ENCODE data around the gene NEURL1B.

Gene NEURL1B

DNA sequence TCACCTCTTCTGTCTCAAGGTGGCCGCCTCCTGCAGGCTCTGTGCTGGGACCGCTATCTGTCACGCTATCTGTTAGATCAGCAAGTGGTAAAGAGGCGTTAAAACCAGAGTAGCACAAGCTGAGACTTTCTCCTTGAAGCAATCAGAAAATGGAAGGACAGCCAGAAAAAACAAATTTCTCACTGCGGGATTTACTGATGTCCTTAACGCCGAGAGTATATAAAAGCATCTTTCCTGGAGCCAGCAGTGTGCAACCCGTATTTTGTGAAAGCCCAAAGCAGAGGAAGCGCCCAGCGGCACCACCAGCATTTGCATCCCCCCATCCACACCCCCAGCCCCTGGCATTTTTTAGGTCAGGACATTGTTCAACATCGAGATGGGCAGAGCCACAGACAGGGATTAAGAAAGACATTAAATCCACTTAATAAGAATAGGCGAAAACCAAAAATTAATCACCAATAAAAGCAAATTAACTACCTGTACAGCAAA, 81.3 kb downstream of the NEURL1B start:
- Histone ChIP-seq H3K9me3 (ENCODE audit: control insufficient read depth, low read length) (no peaks in the 10 kb centered on the region), H3K4me1 (peaks cover 15% of the 10 kb centered on the region), H3K27ac (peak overlapping the region; percentile 60), H3K36me3 (ENCODE audit: control insufficient read depth, insufficient read depth, low read length) (no peaks in the 10 kb centered on the region), H2AFZ (peak overlapping the region; percentile 45), H3K79me2 (no peaks in the 10 kb centered on the region), H3K4me2 (ENCODE audit: low read length) (peak overlapping the region; percentile 64), H3K27me3 (ENCODE audit: control insufficient read depth, insufficient read depth, low read length) (no peaks in the 10 kb centered on the region), H3K4me3 (ENCODE audit: low read depth, low read length) (peak overlapping the region; percentile 41), H3K9ac (no peak overlapping the region)
- no peak for TF ChIP-seq CTCF (IDR thresholded peaks at IDR 0.05)

DNA sequence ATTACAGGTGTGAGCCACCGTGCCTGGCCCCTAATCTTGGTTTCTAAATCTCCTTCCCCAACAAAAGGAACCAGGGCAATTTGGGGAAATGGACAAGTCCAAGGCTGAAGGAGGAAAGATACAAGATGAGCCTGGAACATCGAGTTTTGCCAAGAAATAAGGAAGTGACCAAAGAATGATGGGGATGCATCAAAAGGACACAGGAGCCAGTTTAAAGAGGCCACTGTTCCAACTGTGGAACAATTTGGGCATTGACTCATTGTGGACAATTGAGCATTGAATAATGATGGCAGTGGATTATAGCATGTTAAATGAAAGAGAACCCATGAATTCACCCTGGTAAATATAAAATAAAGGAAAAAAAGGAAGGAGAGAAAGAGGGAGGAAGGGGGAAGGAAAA, 82.4 kb downstream of the NEURL1B start:
- TF ChIP-seq CTCF (IDR thresholded peaks at IDR 0.05) = no peak
- Histone ChIP-seq H3K9me3 (ENCODE audit: control insufficient read depth, low read length) (no peaks in the 10 kb centered on the region), H3K4me2 (ENCODE audit: low read length) (no peak overlapping the region), H3K79me2 (no peaks in the 10 kb centered on the region), H3K36me3 (ENCODE audit: control insufficient read depth, insufficient read depth, low read length) (no peaks in the 10 kb centered on the region), H2AFZ (no peak overlapping the region), H3K4me3 (ENCODE audit: low read depth, low read length) (no peak overlapping the region), H3K9ac (no peak overlapping the region), H3K27ac (no peak overlapping the region), H3K4me1 (peaks cover 15% of the 10 kb centered on the region), H3K27me3 (ENCODE audit: control insufficient read depth, insufficient read depth, low read length) (no peaks in the 10 kb centered on the region)

DNA sequence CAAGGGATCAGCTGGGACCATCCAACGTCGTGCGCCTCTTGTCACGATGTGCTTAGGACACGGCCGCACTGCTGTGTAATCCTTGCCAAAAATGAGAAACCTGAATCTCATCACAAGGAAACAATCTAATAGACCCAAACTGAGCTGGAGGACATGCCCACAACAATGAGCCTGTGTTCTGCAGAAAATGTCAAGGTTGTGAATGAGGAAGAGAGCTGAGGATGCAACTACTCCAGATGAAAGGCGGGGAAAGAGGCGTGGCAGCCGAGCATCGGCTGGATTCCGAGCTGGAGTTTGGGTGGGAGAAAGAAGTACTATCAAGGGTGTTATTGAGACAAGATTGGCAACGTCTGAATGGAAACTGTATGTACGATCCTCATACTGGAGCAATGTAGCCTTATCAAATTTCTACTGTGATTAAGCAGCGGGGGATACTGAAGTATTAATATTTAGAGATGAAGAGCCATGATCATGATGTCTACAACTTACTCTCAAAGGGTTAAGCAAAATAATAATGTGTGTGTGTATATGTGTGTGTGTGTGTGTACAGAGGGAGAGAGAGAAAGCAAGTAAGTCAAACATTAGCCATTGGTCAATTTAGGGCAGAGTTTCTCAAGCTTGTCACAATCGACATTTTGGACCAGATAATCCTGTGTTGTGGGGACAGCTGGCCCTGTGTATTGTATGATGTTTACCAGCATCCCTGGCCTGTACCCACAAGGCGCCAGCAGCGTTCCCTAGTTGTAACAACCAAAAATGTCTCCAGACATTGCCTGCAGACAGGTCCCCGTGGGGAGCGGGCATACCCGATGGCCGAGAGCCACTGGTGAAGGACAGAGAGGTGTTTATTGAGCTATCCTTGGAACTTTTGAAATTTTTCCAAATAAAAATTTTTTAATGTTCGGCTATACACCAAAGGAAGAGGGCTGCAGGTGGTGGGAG, 83.5 kb downstream of the NEURL1B start:
- Histone ChIP-seq H3K4me1 (peaks cover 15% of the 10 kb centered on the region), H3K36me3 (ENCODE audit: control insufficient read depth, insufficient read depth, low read length) (no peaks in the 10 kb centered on the region), H2AFZ (no peak overlapping the region), H3K4me2 (ENCODE audit: low read length) (no peak overlapping the region), H3K4me3 (ENCODE audit: low read depth, low read length) (no peak overlapping the region), H3K79me2 (no peaks in the 10 kb centered on the region), H3K9me3 (ENCODE audit: control insufficient read depth, low read length) (no peaks in the 10 kb centered on the region), H3K27ac (no peak overlapping the region), H3K27me3 (ENCODE audit: control insufficient read depth, insufficient read depth, low read length) (no peaks in the 10 kb centered on the region), H3K9ac (no peak overlapping the region)
- TF ChIP-seq CTCF (IDR thresholded peaks at IDR 0.05) = no peak

GRCh38 chr5:172725273-172725672, 84.2 kb downstream of the NEURL1B start:
- no peak overlapping the region for H3K4me2 ChIP-seq (ENCODE audit: low read length)
- no peak overlapping the region for H2AFZ ChIP-seq
- no peak for TF ChIP-seq CTCF (IDR thresholded peaks at IDR 0.05)
- H3K9me3 ChIP-seq (ENCODE audit: control insufficient read depth, low read length) = no peaks in the 10 kb centered on the region
- no peak overlapping the region for H3K4me3 ChIP-seq (ENCODE audit: low read depth, low read length)
- no peak overlapping the region for H3K9ac ChIP-seq
- H3K4me1 ChIP-seq = peaks cover 15% of the 10 kb centered on the region
- no peaks in the 10 kb centered on the region for H3K79me2 ChIP-seq
- no peaks in the 10 kb centered on the region for H3K27me3 ChIP-seq (ENCODE audit: control insufficient read depth, insufficient read depth, low read length)
- H3K36me3 ChIP-seq (ENCODE audit: control insufficient read depth, insufficient read depth, low read length) = no peaks in the 10 kb centered on the region
- no peak overlapping the region for H3K27ac ChIP-seq
